MM.1S (cell line): ENCODE results near the gene EPHA2.

Experiments used
- CTCF ChIP-seq: fragments of 300-600 bp; sonication (generic); IDR thresholded peaks from 2 replicates; pipeline ENCODE4 v1.5.1; 2016; ENCODE audit warnings: antibody characterized with exemption, low read length, mixed read lengths
- EZH2 ChIP-seq: fragments of 300-600 bp; sonication (generic); optimal IDR thresholded peaks from 2 replicates; pipeline ENCODE3; 2017; ENCODE audit warnings: low read depth, mild to moderate bottlenecking, antibody characterized with exemption, low read length, mixed read lengths

DNA sequence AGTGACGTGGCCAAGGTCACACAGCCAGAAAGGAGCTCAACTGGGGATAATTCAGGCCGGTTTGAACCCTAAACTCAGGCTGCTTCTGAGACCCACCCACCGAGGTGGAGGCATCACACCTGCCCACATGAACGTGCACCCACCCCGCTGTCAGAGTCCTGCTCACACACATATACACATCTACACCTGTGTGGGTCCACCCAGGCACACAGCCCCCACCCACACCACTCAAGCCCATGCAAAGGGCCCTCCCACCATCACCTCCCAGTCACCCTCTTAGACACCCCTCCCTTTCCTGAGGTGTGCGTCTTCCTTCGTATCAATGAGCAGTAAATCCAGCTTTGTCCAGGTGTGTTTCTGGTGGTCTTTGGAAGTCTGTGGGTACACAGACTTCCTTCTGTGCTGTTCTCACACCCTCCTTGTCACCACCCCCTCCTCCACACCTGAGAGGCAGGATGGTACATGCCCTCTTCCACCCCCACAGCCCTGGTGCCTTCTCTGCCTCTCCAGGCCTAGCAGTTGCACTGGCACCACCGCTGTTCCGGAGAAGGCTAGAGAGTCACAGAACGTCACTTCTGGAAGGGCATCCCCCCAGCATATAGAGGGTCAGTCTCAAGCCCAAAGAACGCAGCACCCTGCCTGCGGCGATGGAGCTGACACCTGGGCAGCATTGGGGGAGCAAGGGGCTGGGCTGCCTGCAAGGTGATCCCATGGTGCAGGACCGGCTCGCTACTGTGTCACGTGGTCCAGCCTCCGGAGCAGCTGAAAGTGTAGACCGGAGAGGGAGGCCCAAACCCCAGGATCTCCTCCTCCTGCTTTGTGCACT lies 63.6 kb downstream of the EPHA2 start:
- TF ChIP-seq CTCF (no peak), EZH2 (no peak)
